ENCODE data around the gene FITM2. TPM values are rescaled to one million over a fixed set of nuclear protein-coding genes. Genes with fewer than 3 reads are reported as not detected.

Gene FITM2
- total and polyA plus RNA-seq, 4 donors: 2.7 to 19.7 (median 7.9) TPM

GRCh38 chr20:44357555-44358125 is 46.6 kb upstream of the FITM2 start:
- Histone ChIP-seq H3K27me3 (ENCODE audit: control insufficient read depth in 3 of 3, insufficient read depth in 3 of 3, low read length in 2 of 3) (no peaks in the 10 kb centered on the region), H3K4me1 (ENCODE audit: control insufficient read depth in 5 of 5, insufficient read depth in 5 of 5, low read length in 5 of 5) (peaks cover 0 to 36% (median 16%) of the 10 kb centered on the region in 5 donors), H3K27ac (ENCODE audit: low read depth in 1 of 2, low read length in 1 of 2) (no peak overlapping the region), H3K9ac (ENCODE audit: insufficient read depth in 1 of 2, low read length in 2 of 2) (no peak overlapping the region), H3K9me3 (ENCODE audit: control insufficient read depth in 4 of 4, insufficient read depth in 3 of 4, low read length in 3 of 4) (no peaks in the 10 kb centered on the region), H3K4me3 (no peak overlapping the region), H3K36me3 (ENCODE audit: control insufficient read depth in 4 of 4, insufficient read depth in 4 of 4, low read length in 4 of 4) (no peaks in the 10 kb centered on the region)
- WGBS, 2 donors: 48 to 67% methylated on average over 4 of the region's 4 CpGs
- peak; percentile 87 to 98 (median 96) for DNase-seq
- ATAC-seq (ENCODE audit: insufficient read depth, low FRiP score): no peak
- TF ChIP-seq CTCF (IDR thresholded peaks at IDR 0.05; ENCODE audit: control extremely low read depth, extremely low read depth): no peak

- DNase-seq (no peak), ATAC-seq (ENCODE audit: insufficient read depth, low FRiP score) (no peak)
- 45 to 60% methylated on average over 2 of the region's 2 CpGs for WGBS, 2 donors
- Histone ChIP-seq H3K4me1 (ENCODE audit: control insufficient read depth in 5 of 5, insufficient read depth in 5 of 5, low read length in 5 of 5) (peaks cover 0 to 36% (median 16%) of the 10 kb centered on the region in 5 donors), H3K36me3 (ENCODE audit: control insufficient read depth in 4 of 4, insufficient read depth in 4 of 4, low read length in 4 of 4) (no peaks in the 10 kb centered on the region), H3K27me3 (ENCODE audit: control insufficient read depth in 3 of 3, insufficient read depth in 3 of 3, low read length in 2 of 3) (no peaks in the 10 kb centered on the region), H3K27ac (ENCODE audit: low read depth in 1 of 2, low read length in 1 of 2) (no peak overlapping the region), H3K9me3 (ENCODE audit: control insufficient read depth in 4 of 4, insufficient read depth in 3 of 4, low read length in 3 of 4) (no peaks in the 10 kb centered on the region), H3K4me3 (no peak overlapping the region), H3K9ac (ENCODE audit: insufficient read depth in 1 of 2, low read length in 2 of 2) (no peak overlapping the region)
- TF ChIP-seq CTCF (IDR thresholded peaks at IDR 0.05; ENCODE audit: control extremely low read depth, extremely low read depth): no peak
Observed at GRCh38 chr20:44357020-44357419, 46.0 kb upstream of the FITM2 start.

- Histone ChIP-seq H3K9ac (ENCODE audit: insufficient read depth in 1 of 2, low read length in 2 of 2) (no peak overlapping the region), H3K27ac (ENCODE audit: low read depth in 1 of 2, low read length in 1 of 2) (no peak overlapping the region), H3K9me3 (ENCODE audit: control insufficient read depth in 4 of 4, insufficient read depth in 3 of 4, low read length in 3 of 4) (no peaks in the 10 kb centered on the region), H3K27me3 (ENCODE audit: control insufficient read depth in 3 of 3, insufficient read depth in 3 of 3, low read length in 2 of 3) (no peaks in the 10 kb centered on the region), H3K4me3 (no peak overlapping the region), H3K4me1 (ENCODE audit: control insufficient read depth in 5 of 5, insufficient read depth in 5 of 5, low read length in 5 of 5) (peaks cover 0 to 36% (median 16%) of the 10 kb centered on the region in 5 donors), H3K36me3 (ENCODE audit: control insufficient read depth in 4 of 4, insufficient read depth in 4 of 4, low read length in 4 of 4) (no peaks in the 10 kb centered on the region)
- TF ChIP-seq CTCF (IDR thresholded peaks at IDR 0.05; ENCODE audit: control extremely low read depth, extremely low read depth): no peak
- DNase-seq (peak; percentile 28 to 40 (median 31)), ATAC-seq (ENCODE audit: insufficient read depth, low FRiP score) (no peak)
- 67 to 84% methylated on average over 14 of the region's 14 CpGs for WGBS, 2 donors
Observed at GRCh38 chr20:44356353-44356723, 45.3 kb upstream of the FITM2 start.
